Neuronal stem cell (in vitro differentiated cells): ENCODE data around the gene IGFN1.
A peak's percentile ranks its signal among the peaks of the same experiment; 100 is the strongest.

Experiments used
- DNase-seq: peaks from one replicate; pipeline ENCODE4 v3.0.0-alpha.2; 2013; ENCODE audit warnings: low spot score
- H2AFZ ChIP-seq: one replicate; pipeline ENCODE4 v1.6.1; 2013; ENCODE audit warnings: mild to moderate bottlenecking, low read length, inconsistent platforms
- H2AK5ac ChIP-seq: 2 replicates; pipeline ENCODE4 v1.6.1; 2013; ENCODE audit warnings: low read depth, mild to moderate bottlenecking, inconsistent platforms, low read length, moderate library complexity, mixed read lengths
- H2BK120ac ChIP-seq: 2 replicates; pipeline ENCODE4 v1.6.1; 2013; ENCODE audit warnings: low read depth, mild to moderate bottlenecking, inconsistent platforms, low read length, moderate library complexity, mixed read lengths
- H2BK12ac ChIP-seq: one replicate; pipeline ENCODE4 v1.6.1; 2013; ENCODE audit warnings: low read length, inconsistent platforms
- H2BK15ac ChIP-seq: 2 replicates; pipeline ENCODE4 v1.6.1; 2013; ENCODE audit warnings: mild to moderate bottlenecking, low read length, inconsistent platforms, mixed read lengths
- H2BK5ac ChIP-seq: one replicate; pipeline ENCODE4 v1.6.1; 2013; ENCODE audit warnings: inconsistent platforms, mild to moderate bottlenecking, low read length, moderate library complexity
- H3K14ac ChIP-seq: one replicate; pipeline ENCODE4 v1.6.1; 2013; ENCODE audit warnings: low read length, inconsistent platforms
- H3K18ac ChIP-seq: 2 replicates; pipeline ENCODE4 v1.6.1; 2013; ENCODE audit warnings: low read length, inconsistent platforms
- H3K23ac ChIP-seq: 2 replicates; pipeline ENCODE4 v1.6.1; 2013; ENCODE audit warnings: low read depth, mild to moderate bottlenecking, mixed read lengths, low read length, inconsistent platforms; ENCODE audit not compliant: poor library complexity
- H3K27ac ChIP-seq: replicated peaks from 3 replicates; pipeline ENCODE4 v1.5.1; 2013; ENCODE audit warnings: low read length, inconsistent platforms
- H3K27me3 ChIP-seq, 3 experiments: 2 replicates each; pipeline ENCODE4 v1.6.1; 2013; ENCODE audit warnings: low read length in 3 of 3, mild to moderate bottlenecking in 2 of 3, inconsistent platforms in 1 of 3, low read depth in 1 of 3, mixed read lengths in 1 of 3, moderate library complexity in 1 of 3; ENCODE audit not compliant: control insufficient read depth in 3 of 3, insufficient read depth in 3 of 3
- H3K36me3 ChIP-seq, 2 donors: replicated peaks in 1 of 2; 2 replicates each; pipeline ENCODE4 v1.6.1; 2013; ENCODE audit warnings: low read length in 2 of 2; ENCODE audit not compliant: control insufficient read depth in 2 of 2, insufficient read depth in 2 of 2
- H3K4ac ChIP-seq: 2 replicates; pipeline ENCODE4 v1.6.1; 2013; ENCODE audit warnings: inconsistent platforms, mild to moderate bottlenecking, low read length, moderate library complexity
- H3K4me1 ChIP-seq, 2 donors: 1 replicate in 1 of 2; 2 replicates in 1 of 2; pipeline ENCODE4 v1.6.1; 2013; ENCODE audit warnings: low read length in 2 of 2, low read depth in 1 of 2; ENCODE audit not compliant: control insufficient read depth in 2 of 2, insufficient read depth in 1 of 2
- H3K4me2 ChIP-seq: one replicate; pipeline ENCODE4 v1.6.1; 2013; ENCODE audit warnings: mild to moderate bottlenecking, low read length, inconsistent platforms; ENCODE audit not compliant: insufficient read depth, poor library complexity, severe bottlenecking
- H3K4me3 ChIP-seq, 2 donors: 2 replicates each; pipeline ENCODE4 v1.5.1; 2013; ENCODE audit warnings: low read length in 2 of 2, mild to moderate bottlenecking in 2 of 2, inconsistent platforms in 1 of 2, moderate library complexity in 1 of 2
- H3K79me1 ChIP-seq: one replicate; pipeline ENCODE4 v1.6.1; 2013; ENCODE audit warnings: low read depth, mild to moderate bottlenecking, inconsistent platforms, low read length, moderate library complexity
- H3K9ac ChIP-seq: one replicate; pipeline ENCODE4 v1.6.1; 2013; ENCODE audit warnings: mild to moderate bottlenecking, low read depth, low read length, inconsistent platforms; ENCODE audit not compliant: poor library complexity
- H3K9me3 ChIP-seq, 2 donors: replicated peaks in 1 of 2; 2 replicates each; pipeline versions ENCODE3 to v1.6.1; 2013; ENCODE audit warnings: low read length in 2 of 2, mild to moderate bottlenecking in 2 of 2, inconsistent platforms in 1 of 2, low read depth in 1 of 2, mixed read lengths in 1 of 2, moderate library complexity in 1 of 2; ENCODE audit not compliant: control insufficient read depth in 2 of 2, insufficient read depth in 1 of 2
- H4K8ac ChIP-seq: one replicate; pipeline ENCODE4 v1.6.1; 2013; ENCODE audit warnings: low read depth, mild to moderate bottlenecking, inconsistent platforms, low read length, moderate library complexity
- H4K91ac ChIP-seq: one replicate; pipeline ENCODE4 v1.6.1; 2013; ENCODE audit warnings: low read length, low read depth, mild to moderate bottlenecking, inconsistent platforms; ENCODE audit not compliant: poor library complexity
- WGBS, 2 donors: extraction: QIAGEN DNeasy Blood & Tissue Kit; methylation state at CpG; one replicate each; pipeline ENCODE4 v1.1.7; 2013; ENCODE audit warnings: missing lambda C conversion rate in 2 of 2, mixed read lengths in 1 of 2; ENCODE audit not compliant: insufficient read length in 2 of 2, insufficient replicate concordance in 1 of 2; ENCODE audit errors: extremely low coverage in 2 of 2; 5-methylcytosine and 5-hydroxymethylcytosine counted together

The IGFN1 gene

DNA sequence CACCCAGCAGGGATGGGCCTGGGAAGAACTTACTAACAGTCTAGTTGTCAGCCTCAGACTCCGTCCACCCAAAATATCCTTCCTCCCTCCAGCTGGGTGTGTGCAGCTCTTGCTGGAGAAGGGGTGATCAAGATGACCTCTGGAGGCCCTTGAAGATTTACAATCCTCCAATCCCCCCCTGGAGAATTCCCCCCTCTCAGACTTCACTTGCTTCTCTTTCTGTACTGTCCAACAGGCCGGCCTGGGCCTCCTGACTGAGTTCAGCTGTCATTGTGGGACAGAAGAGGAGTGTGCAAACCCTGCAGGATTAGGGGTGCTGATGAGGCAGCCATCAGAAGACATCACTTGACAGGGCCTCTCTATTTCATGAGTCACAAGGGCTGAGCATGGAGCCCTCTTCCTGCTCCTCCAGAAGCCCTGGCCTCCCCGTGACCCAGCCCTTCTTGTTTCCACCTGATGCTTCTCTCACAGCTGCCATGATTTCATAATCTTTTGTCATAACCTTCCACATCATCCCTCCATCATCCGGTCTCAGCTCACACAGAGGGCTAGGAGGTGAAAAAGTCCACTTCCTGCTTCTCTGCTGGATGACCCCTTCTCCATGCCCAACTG, 17.5 kb upstream of the IGFN1 start:
- Histone ChIP-seq H3K4me3 (no peak overlapping the region), H4K91ac (no peak overlapping the region), H3K36me3 (no peaks in the 10 kb centered on the region), H3K27me3 (peaks cover 0 to 46% (median 2%) of the 10 kb centered on the region in 3 experiments), H3K4me2 (no peak overlapping the region), H2BK12ac (no peak overlapping the region), H2AFZ (no peak overlapping the region), H2BK120ac (no peak overlapping the region), H3K14ac (no peak overlapping the region), H3K79me1 (no peaks in the 10 kb centered on the region), H3K4me1 (peaks cover 3 to 9% of the 10 kb centered on the region in 2 donors), H3K18ac (no peak overlapping the region), H3K9ac (no peak overlapping the region), H3K9me3 (no peaks in the 10 kb centered on the region), H4K8ac (no peak overlapping the region), H3K27ac (no peak overlapping the region), H3K4ac (no peak overlapping the region), H3K23ac (no peak overlapping the region), H2BK15ac (no peak overlapping the region), H2BK5ac (no peak overlapping the region), H2AK5ac (no peak overlapping the region)
- DNase-seq: no peak
- no CpG with 5 or more reads among the region's 4 CpGs for WGBS, 2 donors

- H2AFZ ChIP-seq: no peak overlapping the region
- no peak overlapping the region for H4K8ac ChIP-seq
- H3K9me3 ChIP-seq: no peaks in the 10 kb centered on the region
- no peak overlapping the region for H3K9ac ChIP-seq
- H3K36me3 ChIP-seq: no peaks in the 10 kb centered on the region
- H3K14ac ChIP-seq: no peak overlapping the region
- no peak overlapping the region for H4K91ac ChIP-seq
- H2BK120ac ChIP-seq: no peak overlapping the region
- H3K18ac ChIP-seq: no peak overlapping the region
- no peak overlapping the region for H3K4ac ChIP-seq
- H2BK12ac ChIP-seq: peak overlapping the region; percentile 84
- no peak for DNase-seq
- no peak overlapping the region for H2BK5ac ChIP-seq
- H2BK15ac ChIP-seq: no peak overlapping the region
- H2AK5ac ChIP-seq: no peak overlapping the region
- no peaks in the 10 kb centered on the region for H3K79me1 ChIP-seq
- H3K27me3 ChIP-seq: peaks cover 0 to 46% (median 2%) of the 10 kb centered on the region in 3 experiments
- no peak overlapping the region for H3K4me3 ChIP-seq
- WGBS, 2 donors: no CpG with 5 or more reads among the region's 1 CpG
- no peak overlapping the region for H3K23ac ChIP-seq
- no peak overlapping the region for H3K27ac ChIP-seq
- no peak overlapping the region for H3K4me2 ChIP-seq
- H3K4me1 ChIP-seq: peaks cover 3 to 9% of the 10 kb centered on the region in 2 donors
Observed at GRCh38 chr1:201173736-201174135, 16.9 kb upstream of the IGFN1 start.

- H2BK5ac ChIP-seq: no peak overlapping the region
- H3K14ac ChIP-seq: no peak overlapping the region
- H2BK12ac ChIP-seq: no peak overlapping the region
- no peak overlapping the region for H2AK5ac ChIP-seq
- H2BK15ac ChIP-seq: no peak overlapping the region
- no peak overlapping the region for H2AFZ ChIP-seq
- WGBS, 2 donors: no CpG with 5 or more reads among the region's 7 CpGs
- H3K27me3 ChIP-seq: peaks cover 0 to 45% (median 0%) of the 10 kb centered on the region in 3 experiments
- no peak overlapping the region for H3K27ac ChIP-seq
- DNase-seq: no peak
- H3K23ac ChIP-seq: no peak overlapping the region
- peaks cover 1 to 5% of the 10 kb centered on the region in 2 donors for H3K4me1 ChIP-seq
- H3K36me3 ChIP-seq: no peaks in the 10 kb centered on the region
- no peak overlapping the region for H3K4me3 ChIP-seq
- H3K79me1 ChIP-seq: no peaks in the 10 kb centered on the region
- H3K4ac ChIP-seq: no peak overlapping the region
- no peak overlapping the region for H4K91ac ChIP-seq
- H3K9me3 ChIP-seq: no peaks in the 10 kb centered on the region
- no peak overlapping the region for H4K8ac ChIP-seq
- H3K4me2 ChIP-seq: no peak overlapping the region
- no peak overlapping the region for H3K18ac ChIP-seq
- no peak overlapping the region for H2BK120ac ChIP-seq
- H3K9ac ChIP-seq: no peak overlapping the region
Observed at GRCh38 chr1:201175820-201176500, 14.7 kb upstream of the IGFN1 start.

DNA sequence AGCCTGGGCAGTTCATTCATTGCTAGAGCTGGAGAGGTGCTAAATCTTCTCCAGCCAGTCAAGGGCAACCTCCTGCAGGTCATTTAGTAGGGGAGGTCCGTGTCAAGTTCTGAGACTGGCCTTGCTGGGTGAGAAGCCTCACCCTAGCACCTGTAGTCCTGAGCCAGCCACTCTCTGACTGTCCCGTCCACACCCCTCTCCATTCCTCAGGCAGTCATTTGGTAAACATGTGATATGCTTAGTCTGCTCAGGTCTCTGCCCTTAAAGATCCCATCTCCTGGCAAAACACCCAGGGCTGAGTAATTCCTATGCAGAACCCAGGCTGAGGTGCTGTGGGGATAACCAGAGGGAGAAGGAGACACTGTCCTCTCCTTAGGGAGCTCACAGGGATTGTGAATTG, 13.7 kb upstream of the IGFN1 start:
- Histone ChIP-seq H3K27ac (no peak overlapping the region), H3K27me3 (peaks cover 0 to 49% (median 0%) of the 10 kb centered on the region in 3 experiments), H2BK120ac (no peak overlapping the region), H3K4me2 (no peak overlapping the region), H3K36me3 (no peaks in the 10 kb centered on the region), H3K79me1 (no peaks in the 10 kb centered on the region), H2BK15ac (no peak overlapping the region), H2AK5ac (no peak overlapping the region), H2BK5ac (no peak overlapping the region), H4K8ac (no peak overlapping the region), H3K4ac (no peak overlapping the region), H2AFZ (no peak overlapping the region), H3K4me3 (no peak overlapping the region), H3K23ac (no peak overlapping the region), H3K14ac (no peak overlapping the region), H3K9ac (no peak overlapping the region), H4K91ac (no peak overlapping the region), H2BK12ac (no peak overlapping the region), H3K9me3 (no peaks in the 10 kb centered on the region), H3K4me1 (peaks cover 0 to 1% of the 10 kb centered on the region in 2 donors), H3K18ac (no peak overlapping the region)
- DNase-seq: no peak
- WGBS, 2 donors: no CpG with 5 or more reads among the region's 2 CpGs
